ENCODE data around the gene XRCC2. TPM values are rescaled to one million over a fixed set of nuclear protein-coding genes. Genes with fewer than 3 reads are reported as not detected.

XRCC2 gene
- total and polyA plus RNA-seq, 2 experiments from 2014 or later: 18.9 to 33.2 TPM

DNA sequence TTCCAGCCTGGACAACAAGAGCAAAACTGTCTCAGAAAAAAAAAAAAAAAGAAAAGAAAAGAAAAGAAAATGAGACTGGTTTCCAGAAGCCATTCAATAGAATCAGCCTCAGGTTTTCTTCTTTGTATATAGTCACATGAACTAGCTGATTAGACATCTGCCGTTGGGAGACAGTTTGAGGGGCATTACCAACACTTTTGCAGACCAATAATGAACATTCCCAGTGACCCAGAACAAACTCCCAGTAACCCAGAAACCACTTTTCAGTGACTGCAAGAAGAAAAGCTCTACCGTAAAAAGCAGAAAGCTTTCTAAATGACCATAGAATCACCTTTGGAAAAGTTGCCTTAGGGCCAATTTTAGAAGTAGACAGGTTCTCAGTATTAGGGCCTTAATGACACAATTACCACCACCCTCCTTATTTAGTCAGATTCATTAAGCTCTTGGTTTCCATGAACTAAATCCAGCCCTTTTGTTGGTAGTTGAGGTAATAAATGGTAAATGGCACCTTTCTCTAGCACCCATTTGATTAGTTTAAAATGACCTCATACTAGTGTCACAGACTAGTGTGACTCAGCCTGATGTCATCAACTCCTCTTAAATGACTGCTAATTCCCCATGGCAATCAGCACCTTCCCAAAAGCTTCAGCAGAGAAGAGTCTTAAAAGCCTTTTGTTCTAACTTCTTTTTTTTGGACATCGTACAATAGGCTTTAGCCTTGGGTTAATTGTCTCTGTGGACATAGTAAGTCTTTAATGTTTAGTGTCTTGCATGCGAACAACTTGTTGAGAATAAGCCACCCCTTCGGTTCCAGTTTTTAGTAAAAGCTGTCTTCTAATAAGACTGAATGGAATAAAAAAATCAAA is 33.6 kb upstream of the XRCC2 start:
- no peak for DNase-seq (ENCODE audit: low spot score)

More for the DNA sequence above, 33.6 kb upstream of the XRCC2 start:
- no peaks in the 10 kb centered on the region for H3K9me2 ChIP-seq (ENCODE audit: insufficient read depth)
- H3K9me3 Mint-ChIP-seq: peaks cover 19% of the 10 kb centered on the region
- no peaks in the 10 kb centered on the region for H3F3A ChIP-seq (replicated peaks; ENCODE audit: low read depth)
- H3K4me2 ChIP-seq: no peak overlapping the region
- H3K4me1 Mint-ChIP-seq: no peaks in the 10 kb centered on the region
- no peaks in the 10 kb centered on the region for H3K27me3 ChIP-seq (ENCODE audit: insufficient read depth)
- ATAC-seq: no peak
- H4K20me1 ChIP-seq (replicated peaks; ENCODE audit: insufficient read depth): no peaks in the 10 kb centered on the region
- no peaks in the 10 kb centered on the region for H3K4me1 ChIP-seq (ENCODE audit: insufficient read depth)
- peaks cover 2% of the 10 kb centered on the region for H3K27me3 Mint-ChIP-seq (ENCODE audit: insufficient read depth, low read depth, poor library complexity)
- H3K79me2 ChIP-seq (replicated peaks; ENCODE audit: insufficient read depth): no peaks in the 10 kb centered on the region
- H3K4me3 ChIP-seq: no peak overlapping the region
- H3K36me3 ChIP-seq (ENCODE audit: insufficient read depth): peaks cover 3% of the 10 kb centered on the region; the same call in 1 of the 2 replicates
- no peak overlapping the region for H3K4me3 Mint-ChIP-seq
- H2AFZ ChIP-seq: no peak overlapping the region
- H3K27ac ChIP-seq (ENCODE audit: low read depth): no peak overlapping the region
- H3K36me3 Mint-ChIP-seq (ENCODE audit: low read depth): peaks cover 7% of the 10 kb centered on the region; the same call in 2 of the 3 replicates
- no peak for TF ChIP-seq JUNB (IDR thresholded peaks at IDR 0.05; ENCODE audit: unreplicated experiment)
- no peak for TF ChIP-seq ZNF331 (CRISPR knock-in tag; IDR thresholded peaks at IDR 0.05; ENCODE audit: low read depth)
- TF ChIP-seq, protein P1, sequence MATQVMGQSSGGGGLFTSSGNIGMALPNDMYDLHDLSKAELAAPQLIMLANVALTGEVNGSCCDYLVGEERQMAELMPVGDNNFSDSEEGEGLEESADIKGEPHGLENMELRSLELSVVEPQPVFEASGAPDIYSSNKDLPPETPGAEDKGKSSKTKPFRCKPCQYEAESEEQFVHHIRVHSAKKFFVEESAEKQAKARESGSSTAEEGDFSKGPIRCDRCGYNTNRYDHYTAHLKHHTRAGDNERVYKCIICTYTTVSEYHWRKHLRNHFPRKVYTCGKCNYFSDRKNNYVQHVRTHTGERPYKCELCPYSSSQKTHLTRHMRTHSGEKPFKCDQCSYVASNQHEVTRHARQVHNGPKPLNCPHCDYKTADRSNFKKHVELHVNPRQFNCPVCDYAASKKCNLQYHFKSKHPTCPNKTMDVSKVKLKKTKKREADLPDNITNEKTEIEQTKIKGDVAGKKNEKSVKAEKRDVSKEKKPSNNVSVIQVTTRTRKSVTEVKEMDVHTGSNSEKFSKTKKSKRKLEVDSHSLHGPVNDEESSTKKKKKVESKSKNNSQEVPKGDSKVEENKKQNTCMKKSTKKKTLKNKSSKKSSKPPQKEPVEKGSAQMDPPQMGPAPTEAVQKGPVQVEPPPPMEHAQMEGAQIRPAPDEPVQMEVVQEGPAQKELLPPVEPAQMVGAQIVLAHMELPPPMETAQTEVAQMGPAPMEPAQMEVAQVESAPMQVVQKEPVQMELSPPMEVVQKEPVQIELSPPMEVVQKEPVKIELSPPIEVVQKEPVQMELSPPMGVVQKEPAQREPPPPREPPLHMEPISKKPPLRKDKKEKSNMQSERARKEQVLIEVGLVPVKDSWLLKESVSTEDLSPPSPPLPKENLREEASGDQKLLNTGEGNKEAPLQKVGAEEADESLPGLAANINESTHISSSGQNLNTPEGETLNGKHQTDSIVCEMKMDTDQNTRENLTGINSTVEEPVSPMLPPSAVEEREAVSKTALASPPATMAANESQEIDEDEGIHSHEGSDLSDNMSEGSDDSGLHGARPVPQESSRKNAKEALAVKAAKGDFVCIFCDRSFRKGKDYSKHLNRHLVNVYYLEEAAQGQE (IDR thresholded peaks at IDR 0.05; ENCODE audit: unreplicated experiment): no peak
- no peak for TF ChIP-seq POLR2AphosphoS5 (IDR thresholded peaks at IDR 0.05; ENCODE audit: low read depth)
- TF ChIP-seq, protein P2, sequence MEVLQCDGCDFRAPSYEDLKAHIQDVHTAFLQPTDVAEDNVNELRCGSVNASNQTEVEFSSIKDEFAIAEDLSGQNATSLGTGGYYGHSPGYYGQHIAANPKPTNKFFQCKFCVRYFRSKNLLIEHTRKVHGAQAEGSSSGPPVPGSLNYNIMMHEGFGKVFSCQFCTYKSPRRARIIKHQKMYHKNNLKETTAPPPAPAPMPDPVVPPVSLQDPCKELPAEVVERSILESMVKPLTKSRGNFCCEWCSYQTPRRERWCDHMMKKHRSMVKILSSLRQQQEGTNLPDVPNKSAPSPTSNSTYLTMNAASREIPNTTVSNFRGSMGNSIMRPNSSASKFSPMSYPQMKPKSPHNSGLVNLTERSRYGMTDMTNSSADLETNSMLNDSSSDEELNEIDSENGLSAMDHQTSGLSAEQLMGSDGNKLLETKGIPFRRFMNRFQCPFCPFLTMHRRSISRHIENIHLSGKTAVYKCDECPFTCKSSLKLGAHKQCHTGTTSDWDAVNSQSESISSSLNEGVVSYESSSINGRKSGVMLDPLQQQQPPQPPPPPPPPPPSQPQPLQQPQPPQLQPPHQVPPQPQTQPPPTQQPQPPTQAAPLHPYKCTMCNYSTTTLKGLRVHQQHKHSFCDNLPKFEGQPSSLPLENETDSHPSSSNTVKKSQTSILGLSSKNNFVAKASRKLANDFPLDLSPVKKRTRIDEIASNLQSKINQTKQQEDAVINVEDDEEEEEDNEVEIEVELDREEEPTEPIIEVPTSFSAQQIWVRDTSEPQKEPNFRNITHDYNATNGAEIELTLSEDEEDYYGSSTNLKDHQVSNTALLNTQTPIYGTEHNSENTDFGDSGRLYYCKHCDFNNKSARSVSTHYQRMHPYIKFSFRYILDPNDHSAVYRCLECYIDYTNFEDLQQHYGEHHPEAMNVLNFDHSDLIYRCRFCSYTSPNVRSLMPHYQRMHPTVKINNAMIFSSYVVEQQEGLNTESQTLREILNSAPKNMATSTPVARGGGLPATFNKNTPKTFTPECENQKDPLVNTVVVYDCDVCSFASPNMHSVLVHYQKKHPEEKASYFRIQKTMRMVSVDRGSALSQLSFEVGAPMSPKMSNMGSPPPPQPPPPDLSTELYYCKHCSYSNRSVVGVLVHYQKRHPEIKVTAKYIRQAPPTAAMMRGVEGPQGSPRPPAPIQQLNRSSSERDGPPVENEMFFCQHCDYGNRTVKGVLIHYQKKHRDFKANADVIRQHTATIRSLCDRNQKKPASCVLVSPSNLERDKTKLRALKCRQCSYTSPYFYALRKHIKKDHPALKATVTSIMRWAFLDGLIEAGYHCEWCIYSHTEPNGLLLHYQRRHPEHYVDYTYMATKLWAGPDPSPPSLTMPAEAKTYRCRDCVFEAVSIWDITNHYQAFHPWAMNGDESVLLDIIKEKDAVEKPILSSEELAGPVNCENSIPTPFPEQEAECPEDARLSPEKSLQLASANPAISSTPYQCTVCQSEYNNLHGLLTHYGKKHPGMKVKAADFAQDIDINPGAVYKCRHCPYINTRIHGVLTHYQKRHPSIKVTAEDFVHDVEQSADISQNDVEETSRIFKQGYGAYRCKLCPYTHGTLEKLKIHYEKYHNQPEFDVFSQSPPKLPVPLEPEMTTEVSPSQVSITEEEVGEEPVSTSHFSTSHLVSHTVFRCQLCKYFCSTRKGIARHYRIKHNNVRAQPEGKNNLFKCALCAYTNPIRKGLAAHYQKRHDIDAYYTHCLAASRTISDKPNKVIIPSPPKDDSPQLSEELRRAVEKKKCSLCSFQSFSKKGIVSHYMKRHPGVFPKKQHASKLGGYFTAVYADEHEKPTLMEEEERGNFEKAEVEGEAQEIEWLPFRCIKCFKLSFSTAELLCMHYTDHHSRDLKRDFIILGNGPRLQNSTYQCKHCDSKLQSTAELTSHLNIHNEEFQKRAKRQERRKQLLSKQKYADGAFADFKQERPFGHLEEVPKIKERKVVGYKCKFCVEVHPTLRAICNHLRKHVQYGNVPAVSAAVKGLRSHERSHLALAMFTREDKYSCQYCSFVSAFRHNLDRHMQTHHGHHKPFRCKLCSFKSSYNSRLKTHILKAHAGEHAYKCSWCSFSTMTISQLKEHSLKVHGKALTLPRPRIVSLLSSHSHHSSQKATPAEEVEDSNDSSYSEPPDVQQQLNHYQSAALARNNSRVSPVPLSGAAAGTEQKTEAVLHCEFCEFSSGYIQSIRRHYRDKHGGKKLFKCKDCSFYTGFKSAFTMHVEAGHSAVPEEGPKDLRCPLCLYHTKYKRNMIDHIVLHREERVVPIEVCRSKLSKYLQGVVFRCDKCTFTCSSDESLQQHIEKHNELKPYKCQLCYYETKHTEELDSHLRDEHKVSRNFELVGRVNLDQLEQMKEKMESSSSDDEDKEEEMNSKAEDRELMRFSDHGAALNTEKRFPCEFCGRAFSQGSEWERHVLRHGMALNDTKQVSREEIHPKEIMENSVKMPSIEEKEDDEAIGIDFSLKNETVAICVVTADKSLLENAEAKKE (CRISPR knock-in tag; IDR thresholded peaks at IDR 0.05): no peak
- TF ChIP-seq, protein P3, sequence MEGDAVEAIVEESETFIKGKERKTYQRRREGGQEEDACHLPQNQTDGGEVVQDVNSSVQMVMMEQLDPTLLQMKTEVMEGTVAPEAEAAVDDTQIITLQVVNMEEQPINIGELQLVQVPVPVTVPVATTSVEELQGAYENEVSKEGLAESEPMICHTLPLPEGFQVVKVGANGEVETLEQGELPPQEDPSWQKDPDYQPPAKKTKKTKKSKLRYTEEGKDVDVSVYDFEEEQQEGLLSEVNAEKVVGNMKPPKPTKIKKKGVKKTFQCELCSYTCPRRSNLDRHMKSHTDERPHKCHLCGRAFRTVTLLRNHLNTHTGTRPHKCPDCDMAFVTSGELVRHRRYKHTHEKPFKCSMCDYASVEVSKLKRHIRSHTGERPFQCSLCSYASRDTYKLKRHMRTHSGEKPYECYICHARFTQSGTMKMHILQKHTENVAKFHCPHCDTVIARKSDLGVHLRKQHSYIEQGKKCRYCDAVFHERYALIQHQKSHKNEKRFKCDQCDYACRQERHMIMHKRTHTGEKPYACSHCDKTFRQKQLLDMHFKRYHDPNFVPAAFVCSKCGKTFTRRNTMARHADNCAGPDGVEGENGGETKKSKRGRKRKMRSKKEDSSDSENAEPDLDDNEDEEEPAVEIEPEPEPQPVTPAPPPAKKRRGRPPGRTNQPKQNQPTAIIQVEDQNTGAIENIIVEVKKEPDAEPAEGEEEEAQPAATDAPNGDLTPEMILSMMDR (conservative IDR thresholded peaks at IDR 0.05; ENCODE audit: low read depth in 2 of 2): no peak
- TF ChIP-seq EZH2 (IDR thresholded peaks at IDR 0.05; ENCODE audit: low read depth, unreplicated experiment): no peak
- TF ChIP-seq CREB1 (CRISPR knock-in tag; IDR thresholded peaks at IDR 0.05; ENCODE audit: low read depth): no peak
- H3K27ac Mint-ChIP-seq: no peak overlapping the region

Measured in GM23338 (cell line).